Prostate gland (tissue), 2 donors: ENCODE results near the gene MINAR1. TPM values are rescaled to one million over a fixed set of nuclear protein-coding genes. Genes with fewer than 3 reads are reported as not detected.

ENCODE experiments used
- DNase-seq: peaks from one replicate; pipeline ENCODE4 v3.0.0-alpha.2; 2019; ENCODE audit warnings: low spot score
- H3K27ac ChIP-seq, 2 donors: fragments of 200-600 bp; sonication (generic); 2 replicates each; pipeline ENCODE4 v1.5.1; 2017 to 2019
- H3K27me3 ChIP-seq: fragments of 200-600 bp; sonication (generic); replicated peaks from 2 replicates; pipeline ENCODE4 v1.5.1; 2019; ENCODE audit not compliant: insufficient read depth
- H3K36me3 ChIP-seq, 2 donors: fragments of 200-600 bp; sonication (generic); 1 replicate in 1 of 2; 2 replicates in 1 of 2; pipeline versions ENCODE4 v1.5.1 to v1.8.1; 2017 to 2019
- H3K4me1 ChIP-seq: fragments of 200-600 bp; sonication (generic); replicated peaks from 2 replicates; pipeline ENCODE4 v1.5.1; 2019
- H3K4me3 ChIP-seq, 2 donors: fragments of 200-600 bp; sonication (generic); 2 replicates each; pipeline ENCODE4 v1.5.1; 2017 to 2019
- H3K9me3 ChIP-seq: fragments of 200-600 bp; sonication (generic); 2 replicates; pipeline ENCODE4 v1.5.1; 2017
- CTCF ChIP-seq, 4 experiments: fragments of 200-600 bp in 2 of 4; fragments of 450-650 bp in 2 of 4; sonication (generic) in 2 of 4; IDR thresholded peaks; 1 replicate in 3 of 4; 2 replicates in 1 of 4; pipeline ENCODE4 v1.5.1; 2016 to 2019; ENCODE audit warnings: antibody characterized with exemption in 4 of 4, mild to moderate bottlenecking in 2 of 4, moderate library complexity in 2 of 4
- POLR2A ChIP-seq: fragments of 450-650 bp; IDR thresholded peaks from one replicate; pipeline ENCODE4 v1.6.1; 2016; ENCODE audit warnings: antibody characterized with exemption, mild to moderate bottlenecking
- POLR2AphosphoS5 ChIP-seq: sonication (generic); formaldehyde crosslinking; IDR thresholded peaks from one replicate; pipeline ENCODE4 v1.6.1; 2017; ENCODE audit warnings: antibody characterized with exemption
- WGBS: methylation state at CpG from one replicate; pipeline ENCODE4 v1.1.5; 2018; 5-methylcytosine and 5-hydroxymethylcytosine counted together
- intact Hi-C: fragments of 100-400 bp; cut with DNase I; formaldehyde crosslinking; loops from one replicate; pipeline ENCODE4 v1.14.2; 2022
- total RNA-seq, 2 donors: library from RNA; depleted of rRNA; stranded (reverse); fragments of >200 nt; gene quantifications; one replicate each; pipeline ENCODE4 v1.1.0, GENCODE V29; 2016

Gene MINAR1
- total RNA-seq, 2 donors from 2014 or later, result 0.32 to 0.57 TPM

- H3K4me3 ChIP-seq, result no peak overlapping the region
- no peaks in the 10 kb centered on the region for H3K4me1 ChIP-seq
Observed at GRCh38 chr15:79452244-79453051, 20.3 kb downstream of the MINAR1 start.

GRCh38 chr15:79453446-79453845 is 21.3 kb downstream of the MINAR1 start:
- WGBS, result 78% methylated on average over 3 of the region's 3 CpGs
- intact Hi-C loops, result no loop called here
- H3K36me3 ChIP-seq, result no peaks in the 10 kb centered on the region
- H3K27me3 ChIP-seq, result no peaks in the 10 kb centered on the region
- no peak for DNase-seq
- H3K9me3 ChIP-seq, result no peaks in the 10 kb centered on the region
- no peak overlapping the region for H3K27ac ChIP-seq
- TF ChIP-seq POLR2AphosphoS5, result no peak
- no peak for TF ChIP-seq POLR2A
- TF ChIP-seq CTCF (IDR thresholded peaks at IDR 0.05), result no peak
- H3K4me3 ChIP-seq, result no peak overlapping the region
- H3K4me1 ChIP-seq, result no peaks in the 10 kb centered on the region

More at GRCh38 chr15:79452244-79453051, 20.3 kb downstream of the MINAR1 start:
- DNase-seq, result no peak
- Histone ChIP-seq H3K9me3 (no peaks in the 10 kb centered on the region), H3K27ac (no peak overlapping the region), H3K36me3 (no peaks in the 10 kb centered on the region), H3K27me3 (no peaks in the 10 kb centered on the region)
- no peak for TF ChIP-seq CTCF (IDR thresholded peaks at IDR 0.05)
- intact Hi-C loops, result no loop called here
- WGBS, result 83% methylated on average over 4 of the region's 4 CpGs

GRCh38 chr15:79454063-79454462 is 21.9 kb downstream of the MINAR1 start:
- no peak overlapping the region for H3K4me3 ChIP-seq
- 78% methylated on average over 3 of the region's 3 CpGs for WGBS
- H3K27me3 ChIP-seq, result no peaks in the 10 kb centered on the region
- H3K27ac ChIP-seq, result no peak overlapping the region
- no peaks in the 10 kb centered on the region for H3K36me3 ChIP-seq
- no peaks in the 10 kb centered on the region for H3K4me1 ChIP-seq
- no peak for DNase-seq
- intact Hi-C loops, result no loop called here
- no peaks in the 10 kb centered on the region for H3K9me3 ChIP-seq
- no peak for TF ChIP-seq POLR2A

- H3K27ac ChIP-seq, result no peak overlapping the region
- no peaks in the 10 kb centered on the region for H3K36me3 ChIP-seq
- TF ChIP-seq CTCF (IDR thresholded peaks at IDR 0.05) (no peak), POLR2AphosphoS5 (no peak), POLR2A (no peak)
- intact Hi-C loops, result no loop called here
- no peaks in the 10 kb centered on the region for H3K4me1 ChIP-seq
- no peaks in the 10 kb centered on the region for H3K9me3 ChIP-seq
- no peak for DNase-seq
- WGBS, result 91% methylated on average over 4 of the region's 4 CpGs
- no peak overlapping the region for H3K4me3 ChIP-seq
- no peaks in the 10 kb centered on the region for H3K27me3 ChIP-seq
Observed at GRCh38 chr15:79455361-79455760, 23.2 kb downstream of the MINAR1 start.

GRCh38 chr15:79455943-79456342 is 23.8 kb downstream of the MINAR1 start:
- TF ChIP-seq POLR2A (no peak), POLR2AphosphoS5 (no peak), CTCF (IDR thresholded peaks at IDR 0.05) (no peak)
- intact Hi-C loops, result no loop called here
- no peaks in the 10 kb centered on the region for H3K36me3 ChIP-seq
- H3K27me3 ChIP-seq, result no peaks in the 10 kb centered on the region
- no peak for DNase-seq
- H3K9me3 ChIP-seq, result no peaks in the 10 kb centered on the region
- no peak overlapping the region for H3K27ac ChIP-seq
- WGBS, result 64% methylated on average over 6 of the region's 6 CpGs
- H3K4me1 ChIP-seq, result no peaks in the 10 kb centered on the region
- H3K4me3 ChIP-seq, result no peak overlapping the region
